Cardiac muscle cell (in vitro differentiated cells and primary cell): Measurements from ENCODE around the gene ABCB8. TPM values are rescaled to one million over a fixed set of nuclear protein-coding genes. Genes with fewer than 3 reads are reported as not detected.

Experiments
- DNase-seq, 2 donors: peaks; one replicate each; pipeline versions ENCODE4 v3.0.0 to v3.0.0-alpha.2; 2010 to 2017; ENCODE audit warnings: low read depth in 1 of 2, low spot score in 1 of 2
- H3K27ac ChIP-seq: fragments of 200-600 bp; sonication (generic); 2 replicates; pipeline ENCODE4 v1.5.1; 2016
- H3K27me3 ChIP-seq: fragments of 200-600 bp; sonication (generic); 2 replicates; pipeline ENCODE4 v1.6.0; 2016; ENCODE audit warnings: control low read depth
- H3K36me3 ChIP-seq: fragments of 200-600 bp; sonication (generic); 2 replicates; pipeline ENCODE4 v1.5.1; 2016; ENCODE audit warnings: control low read depth
- H3K4me1 ChIP-seq: fragments of 200-600 bp; sonication (generic); 2 replicates; pipeline ENCODE4 v1.8.1; 2017; ENCODE audit warnings: low read depth, mild to moderate bottlenecking, mixed run types
- H3K4me3 ChIP-seq: fragments of 200-600 bp; sonication (generic); 2 replicates; pipeline ENCODE4 v1.5.1; 2016; ENCODE audit warnings: mild to moderate bottlenecking
- H3K9me3 ChIP-seq: fragments of 200-600 bp; sonication (generic); 2 replicates; pipeline ENCODE4 v1.5.1; 2017; ENCODE audit warnings: low read depth, mild to moderate bottlenecking, control low read depth
- polyA plus RNA-seq: library from polyadenylated mRNA; unstranded; fragments of >200 nt; fragmentation: Nextera tagmentation; extraction: Ambion mirVana; gene quantifications from 2 replicates; pipeline ENCODE4 v1.2.1, GENCODE V29; 2016
- total RNA-seq: library from RNA; depleted of rRNA; stranded (reverse); fragments of >200 nt; gene quantifications from 2 replicates; pipeline ENCODE4 v1.2.3, GENCODE V29; 2016
- TF ChIP-seq, protein P1 (sequence below): IDR thresholded peaks from 2 replicates; pipeline ENCODE4 v1.5.1; 2012; ENCODE audit warnings: low read depth, mild to moderate bottlenecking, low read length

Gene ABCB8
- total and polyA plus RNA-seq, 2 experiments from 2014 or later, result 20.4 to 29.2 TPM

DNA sequence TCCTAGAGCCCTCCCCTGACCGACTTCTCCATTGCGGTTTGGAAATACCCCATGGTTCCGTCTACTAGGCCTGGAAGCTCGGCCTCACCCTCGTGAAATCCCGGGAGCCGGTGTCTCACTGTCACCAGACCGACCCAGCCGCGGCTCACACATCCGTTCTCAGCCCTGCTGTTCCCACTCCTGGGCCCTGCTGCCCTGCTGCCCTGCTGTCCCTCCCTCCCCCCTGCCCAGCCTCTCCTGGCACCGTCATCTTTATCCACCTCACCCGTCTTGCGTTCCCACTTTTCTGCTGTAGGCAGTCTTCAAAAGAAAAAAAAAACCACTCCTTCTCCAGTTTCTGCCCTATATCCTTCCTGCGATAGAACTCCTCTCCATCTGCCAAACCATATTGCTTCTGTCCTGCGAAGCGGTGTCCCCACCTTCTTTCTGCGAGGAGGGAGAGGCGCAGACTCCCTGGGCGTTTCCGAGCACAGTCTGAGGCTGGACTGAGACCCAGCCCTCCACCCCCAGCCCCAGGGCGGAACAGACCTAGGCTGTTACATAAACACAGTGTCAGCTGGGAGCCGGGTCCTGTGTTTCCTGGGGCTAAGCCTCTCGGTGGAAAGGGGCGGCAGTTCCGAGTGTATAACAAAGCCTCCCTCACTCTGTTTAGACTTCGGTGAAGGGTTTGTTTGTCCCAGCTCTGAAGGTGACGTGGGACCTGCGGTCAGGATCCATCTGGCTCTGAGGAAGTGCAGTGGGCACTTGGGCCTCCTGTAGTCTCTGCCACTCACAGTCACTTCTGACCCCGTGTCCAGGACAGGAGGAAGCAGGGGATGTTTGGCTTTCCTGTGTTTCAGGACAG lies 60.8 kb downstream of the ABCB8 start:
- H3K4me3 ChIP-seq, result no peak overlapping the region
- no peaks in the 10 kb centered on the region for H3K27me3 ChIP-seq
- peak in 1 of 2 donors; percentile 57 for DNase-seq
- H3K4me1 ChIP-seq, result peaks cover 24% of the 10 kb centered on the region
- no peaks in the 10 kb centered on the region for H3K9me3 ChIP-seq
- no peaks in the 10 kb centered on the region for H3K36me3 ChIP-seq
- no peak overlapping the region for H3K27ac ChIP-seq
- TF ChIP-seq, protein P1, sequence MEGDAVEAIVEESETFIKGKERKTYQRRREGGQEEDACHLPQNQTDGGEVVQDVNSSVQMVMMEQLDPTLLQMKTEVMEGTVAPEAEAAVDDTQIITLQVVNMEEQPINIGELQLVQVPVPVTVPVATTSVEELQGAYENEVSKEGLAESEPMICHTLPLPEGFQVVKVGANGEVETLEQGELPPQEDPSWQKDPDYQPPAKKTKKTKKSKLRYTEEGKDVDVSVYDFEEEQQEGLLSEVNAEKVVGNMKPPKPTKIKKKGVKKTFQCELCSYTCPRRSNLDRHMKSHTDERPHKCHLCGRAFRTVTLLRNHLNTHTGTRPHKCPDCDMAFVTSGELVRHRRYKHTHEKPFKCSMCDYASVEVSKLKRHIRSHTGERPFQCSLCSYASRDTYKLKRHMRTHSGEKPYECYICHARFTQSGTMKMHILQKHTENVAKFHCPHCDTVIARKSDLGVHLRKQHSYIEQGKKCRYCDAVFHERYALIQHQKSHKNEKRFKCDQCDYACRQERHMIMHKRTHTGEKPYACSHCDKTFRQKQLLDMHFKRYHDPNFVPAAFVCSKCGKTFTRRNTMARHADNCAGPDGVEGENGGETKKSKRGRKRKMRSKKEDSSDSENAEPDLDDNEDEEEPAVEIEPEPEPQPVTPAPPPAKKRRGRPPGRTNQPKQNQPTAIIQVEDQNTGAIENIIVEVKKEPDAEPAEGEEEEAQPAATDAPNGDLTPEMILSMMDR, result no peak

DNA sequence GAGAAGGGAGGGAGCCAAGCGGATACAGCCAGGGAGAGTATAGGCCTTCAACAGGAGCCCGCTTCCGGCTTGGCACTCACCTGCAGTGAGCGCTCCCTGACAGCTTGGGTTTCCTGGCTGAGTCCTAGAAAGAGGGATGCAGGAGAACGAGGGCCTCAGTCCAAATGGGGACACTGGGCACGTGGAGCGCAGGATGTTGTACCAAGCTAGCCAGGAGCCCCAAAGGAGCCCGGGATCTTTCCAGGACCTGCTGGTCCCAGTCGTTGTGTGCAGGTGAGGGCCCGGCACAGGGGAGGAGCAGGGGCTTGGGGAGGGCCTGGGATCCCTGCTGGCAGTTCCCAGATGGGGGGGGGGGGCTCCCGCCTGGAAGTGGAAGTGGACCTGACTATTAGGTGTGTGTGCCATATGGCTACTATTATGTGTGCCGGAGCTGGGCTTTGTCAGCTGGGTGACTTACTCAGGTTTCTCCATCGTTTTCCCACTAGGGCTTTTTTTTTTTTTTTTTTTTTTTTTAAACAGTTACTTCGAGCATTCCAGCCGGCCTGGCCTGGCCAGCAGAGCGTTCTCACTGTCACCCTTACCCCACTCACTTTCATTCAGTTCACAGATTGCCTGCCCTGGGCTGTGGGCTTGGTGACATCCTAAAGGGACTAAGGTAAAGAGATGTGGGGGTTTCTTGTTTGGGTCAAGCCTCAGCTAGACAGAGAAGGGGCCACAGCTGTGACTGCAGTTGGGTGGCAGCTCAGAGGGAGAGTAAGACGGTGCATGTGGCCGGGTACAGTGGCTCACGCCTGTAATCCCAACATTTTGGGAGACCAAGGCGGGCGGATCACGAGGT lies 61.9 kb downstream of the ABCB8 start:
- Histone ChIP-seq H3K36me3 (no peaks in the 10 kb centered on the region), H3K27ac (no peak overlapping the region), H3K4me3 (no peak overlapping the region), H3K9me3 (no peaks in the 10 kb centered on the region), H3K27me3 (no peaks in the 10 kb centered on the region), H3K4me1 (peaks cover 22% of the 10 kb centered on the region)
- no peak for DNase-seq
- TF ChIP-seq, protein P1, result no peak

DNA sequence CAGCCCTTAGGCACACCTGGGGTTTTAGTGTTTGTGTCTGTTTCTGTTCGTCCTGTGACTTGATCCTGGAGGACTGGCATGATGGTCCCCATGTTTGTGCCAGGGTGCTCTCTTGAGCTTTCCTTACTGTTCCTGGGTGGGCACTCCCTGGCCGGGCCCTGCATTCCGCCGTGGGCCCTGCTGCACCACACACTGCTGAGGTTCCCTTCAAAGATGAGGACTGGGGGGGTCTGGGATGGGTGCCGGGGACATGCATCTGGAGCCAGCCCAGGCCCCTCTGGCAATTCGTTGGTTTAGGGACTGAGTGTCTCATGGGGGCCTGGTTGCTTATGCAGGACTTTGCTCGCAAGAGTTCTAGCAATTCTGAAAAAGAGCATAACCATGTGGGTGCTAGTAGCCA lies 62.8 kb downstream of the ABCB8 start:
- DNase-seq, result no peak
- Histone ChIP-seq H3K4me3 (no peak overlapping the region), H3K27ac (no peak overlapping the region), H3K27me3 (no peaks in the 10 kb centered on the region), H3K36me3 (no peaks in the 10 kb centered on the region), H3K9me3 (no peaks in the 10 kb centered on the region), H3K4me1 (peaks cover 19% of the 10 kb centered on the region)
- TF ChIP-seq, protein P1, result no peak

DNA sequence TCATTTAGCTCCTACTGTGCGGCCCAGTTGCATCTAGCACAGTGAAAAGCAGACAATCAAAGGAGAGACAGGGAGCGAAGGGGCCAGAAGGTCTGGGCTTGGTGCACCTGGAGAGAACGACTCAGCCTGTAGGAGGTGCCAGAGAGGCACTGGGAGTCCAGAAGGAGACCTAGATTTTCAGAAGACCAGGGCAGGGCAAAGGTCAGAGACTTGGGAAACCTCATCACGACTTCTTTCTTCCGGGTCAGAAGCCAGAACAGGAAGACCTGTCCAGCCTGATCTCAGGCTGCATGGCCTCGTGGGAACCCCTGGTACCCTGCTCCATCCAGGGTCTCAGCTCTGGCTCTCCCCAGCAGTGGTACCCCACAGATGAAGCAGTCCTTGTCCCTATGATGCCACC lies 63.2 kb downstream of the ABCB8 start:
- Histone ChIP-seq H3K36me3 (no peaks in the 10 kb centered on the region), H3K27ac (no peak overlapping the region), H3K9me3 (no peaks in the 10 kb centered on the region), H3K4me1 (peaks cover 19% of the 10 kb centered on the region), H3K27me3 (no peaks in the 10 kb centered on the region), H3K4me3 (no peak overlapping the region)
- TF ChIP-seq, protein P1, result peak; percentile 61
- no peak for DNase-seq

DNA sequence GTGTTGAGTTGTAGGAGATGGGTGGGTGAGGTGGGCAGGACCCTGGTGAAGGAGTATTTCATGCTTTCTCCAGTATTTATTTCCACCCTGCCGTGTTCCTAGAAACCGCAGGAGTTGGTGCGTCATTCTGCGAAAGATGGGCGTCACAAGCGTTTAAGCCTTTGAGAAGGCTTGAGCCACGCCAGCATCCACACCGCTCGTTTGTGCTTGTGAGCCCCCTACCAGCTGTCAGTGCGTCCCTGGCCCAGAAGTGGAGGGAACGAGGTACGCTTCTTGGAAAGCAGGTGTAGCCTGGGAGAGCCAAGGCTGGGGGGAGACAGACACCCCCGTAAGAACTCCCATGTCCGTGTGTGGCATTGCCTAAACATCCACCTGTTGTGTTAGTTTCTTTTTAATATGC lies 63.7 kb downstream of the ABCB8 start:
- Histone ChIP-seq H3K4me1 (peaks cover 19% of the 10 kb centered on the region), H3K9me3 (no peaks in the 10 kb centered on the region), H3K27ac (no peak overlapping the region), H3K27me3 (no peaks in the 10 kb centered on the region), H3K36me3 (no peaks in the 10 kb centered on the region), H3K4me3 (no peak overlapping the region)
- TF ChIP-seq, protein P1, result no peak
- DNase-seq, result no peak
